Stomach smooth muscle (tissue), 2 donors: Measurements from ENCODE around the gene NAV2.

ENCODE experiments used
- H3K27ac ChIP-seq: one replicate; pipeline ENCODE4 v1.7.0; 2013; ENCODE audit warnings: mild to moderate bottlenecking, low read length, inconsistent platforms
- H3K27me3 ChIP-seq, 2 donors: one replicate each; pipeline ENCODE4 v1.7.0; 2013; ENCODE audit warnings: low read length in 2 of 2; ENCODE audit not compliant: insufficient read depth in 2 of 2, control insufficient read depth in 1 of 2
- H3K36me3 ChIP-seq, 2 donors: one replicate each; pipeline ENCODE4 v1.7.0; 2013; ENCODE audit warnings: low read length in 2 of 2; ENCODE audit not compliant: control insufficient read depth in 2 of 2, insufficient read depth in 2 of 2
- H3K4me1 ChIP-seq: one replicate; pipeline ENCODE4 v1.7.0; 2013; ENCODE audit warnings: low read length; ENCODE audit not compliant: control insufficient read depth, insufficient read depth
- H3K4me3 ChIP-seq, 2 donors: one replicate each; pipeline ENCODE4 v1.7.0; 2013; ENCODE audit warnings: low read length in 2 of 2
- H3K9ac ChIP-seq, 2 donors: one replicate each; pipeline ENCODE4 v1.7.0; 2013; ENCODE audit warnings: low read length in 2 of 2, mild to moderate bottlenecking in 1 of 2
- H3K9me3 ChIP-seq, 2 donors: one replicate each; pipeline ENCODE4 v1.7.0; 2013; ENCODE audit warnings: low read length in 2 of 2; ENCODE audit not compliant: control insufficient read depth in 2 of 2
- donor health status: healthy.
- donor health status: Pancreatic carcinoma.

Gene NAV2

DNA sequence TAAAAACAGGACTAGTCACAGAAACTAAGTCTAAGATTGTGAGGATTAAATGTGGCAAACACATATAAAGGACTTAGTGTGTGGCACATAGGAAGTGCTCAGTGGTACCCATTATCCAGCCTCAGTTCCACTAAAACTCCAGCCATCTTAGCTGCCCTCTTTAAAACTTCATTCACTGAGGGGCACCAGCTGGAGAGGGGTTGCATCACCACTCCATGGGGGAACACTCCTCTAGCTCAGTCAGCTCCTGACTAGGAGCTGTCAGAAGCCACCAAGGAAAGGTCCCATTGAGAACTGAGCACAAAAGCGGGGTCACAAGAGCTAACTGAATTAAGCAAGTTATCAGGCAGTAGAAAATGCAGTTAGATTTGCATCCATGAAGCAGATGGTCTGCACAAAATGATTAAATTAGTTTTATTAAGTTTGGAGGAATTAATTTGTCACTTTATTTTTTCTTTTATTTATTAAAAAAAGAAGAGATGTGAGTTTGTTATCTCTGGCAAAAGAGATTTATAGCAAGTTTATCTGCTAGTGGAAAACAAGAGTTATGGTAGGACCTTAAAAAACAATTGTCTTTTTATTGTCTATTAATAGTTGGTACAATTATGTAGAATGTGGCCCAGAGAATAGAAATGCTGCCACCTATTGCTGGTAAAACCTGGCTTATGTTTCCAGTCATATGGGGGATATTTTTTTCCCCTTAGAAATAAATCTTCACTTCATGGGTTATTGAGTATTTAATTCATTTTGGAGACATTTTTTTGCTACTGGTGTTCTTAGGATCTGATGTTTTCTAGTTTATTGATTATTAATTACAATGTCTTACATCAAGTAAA, 95.7 kb downstream of the NAV2 start:
- Histone ChIP-seq H3K36me3 (no peaks in the 10 kb centered on the region), H3K27me3 (no peaks in the 10 kb centered on the region), H3K4me3 (no peak overlapping the region), H3K9me3 (no peaks in the 10 kb centered on the region), H3K27ac (no peak overlapping the region), H3K9ac (no peak overlapping the region), H3K4me1 (peaks cover 38% of the 10 kb centered on the region)

DNA sequence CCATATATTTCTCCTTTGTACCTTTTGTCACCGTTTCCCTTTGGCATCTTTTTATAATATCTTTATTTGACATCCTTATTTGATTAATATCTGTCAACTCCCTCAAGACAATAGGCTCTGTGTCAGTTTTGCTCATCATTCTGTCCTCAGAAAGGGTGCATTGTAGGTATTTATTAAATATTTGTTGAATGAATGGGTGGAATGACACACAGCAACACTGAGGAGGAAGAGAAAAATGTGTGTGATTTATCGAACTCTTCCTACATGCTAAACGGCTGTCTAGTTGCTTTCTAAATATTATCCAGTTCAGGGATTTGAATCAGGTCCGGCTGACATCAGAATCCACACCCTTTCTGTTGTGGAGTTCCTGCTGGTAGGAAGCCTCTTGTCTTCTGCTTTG, 98.2 kb downstream of the NAV2 start:
- Histone ChIP-seq H3K9ac (no peak overlapping the region), H3K27me3 (no peaks in the 10 kb centered on the region), H3K9me3 (no peaks in the 10 kb centered on the region), H3K4me1 (peaks cover 42% of the 10 kb centered on the region), H3K27ac (no peak overlapping the region), H3K36me3 (no peaks in the 10 kb centered on the region), H3K4me3 (no peak overlapping the region)

DNA sequence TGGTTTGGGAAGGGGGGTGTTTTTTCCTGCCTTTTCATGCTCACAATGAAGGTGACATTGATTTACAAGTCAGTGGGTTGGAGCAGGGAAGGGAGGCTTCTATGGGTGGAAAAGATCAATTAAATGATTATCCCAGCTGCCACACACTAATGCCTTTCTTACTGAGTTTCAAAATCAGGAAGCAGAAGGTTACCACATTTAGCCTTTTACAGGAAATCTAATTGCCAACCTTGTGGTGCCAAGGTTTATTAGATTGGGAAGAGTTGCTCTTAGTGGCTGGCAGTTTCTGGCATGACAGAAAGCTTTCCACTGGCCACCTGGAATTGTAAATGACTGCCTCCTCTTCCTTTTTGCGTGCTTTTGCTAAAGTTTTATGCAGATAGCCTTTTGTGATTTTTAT, 98.7 kb downstream of the NAV2 start:
- Histone ChIP-seq H3K9me3 (no peaks in the 10 kb centered on the region), H3K27me3 (no peaks in the 10 kb centered on the region), H3K9ac (no peak overlapping the region), H3K36me3 (no peaks in the 10 kb centered on the region), H3K4me1 (peaks cover 47% of the 10 kb centered on the region), H3K27ac (no peak overlapping the region), H3K4me3 (no peak overlapping the region)

DNA sequence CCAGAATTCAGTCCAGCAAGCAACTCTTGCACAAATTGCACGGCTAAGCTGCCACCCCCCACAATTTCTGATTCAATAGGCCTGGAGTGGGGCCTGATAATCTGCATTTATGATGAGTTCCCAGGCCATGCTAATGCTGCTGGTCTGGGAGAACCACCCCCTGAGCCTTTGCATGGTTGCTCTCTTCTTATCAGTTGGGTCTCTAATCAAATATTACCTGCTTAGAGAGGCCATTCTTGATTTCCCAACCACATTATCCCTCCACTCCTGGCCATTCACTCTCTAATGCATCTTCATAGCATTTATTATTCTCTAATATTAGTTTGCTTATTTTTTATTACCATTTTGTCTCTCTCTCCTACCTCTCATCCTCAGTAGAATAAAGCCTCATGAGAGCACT, 99.5 kb downstream of the NAV2 start:
- no peaks in the 10 kb centered on the region for H3K9me3 ChIP-seq

DNA sequence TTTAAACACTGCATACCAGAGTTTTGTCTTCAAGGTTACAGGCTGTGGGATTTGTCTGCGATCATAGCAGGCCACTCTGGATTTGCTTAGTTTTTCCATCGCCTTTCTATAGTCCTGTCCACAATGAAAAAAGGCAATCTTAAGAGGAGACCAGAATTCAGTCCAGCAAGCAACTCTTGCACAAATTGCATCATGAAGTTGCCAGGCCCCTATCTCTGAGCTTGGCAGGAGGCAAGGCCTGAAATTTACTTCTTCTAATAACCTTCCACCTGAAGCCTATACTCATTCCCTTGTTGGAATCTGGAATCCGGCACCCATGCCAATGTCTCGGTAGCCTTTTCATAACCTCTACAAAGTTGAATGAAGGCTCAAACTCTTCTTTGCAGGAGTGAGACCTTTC, 100.1 kb downstream of the NAV2 start:
- H3K4me3 ChIP-seq, result no peak overlapping the region
- H3K4me1 ChIP-seq, result peaks cover 50% of the 10 kb centered on the region
- H3K27me3 ChIP-seq, result no peaks in the 10 kb centered on the region
- H3K9ac ChIP-seq, result no peak overlapping the region
- no peaks in the 10 kb centered on the region for H3K9me3 ChIP-seq
- H3K27ac ChIP-seq, result peak overlapping the region; percentile 41
- no peaks in the 10 kb centered on the region for H3K36me3 ChIP-seq

More for the DNA sequence above, 99.5 kb downstream of the NAV2 start:
- Histone ChIP-seq H3K36me3 (no peaks in the 10 kb centered on the region), H3K4me1 (peaks cover 47% of the 10 kb centered on the region), H3K9ac (no peak overlapping the region), H3K27ac (no peak overlapping the region), H3K27me3 (no peaks in the 10 kb centered on the region), H3K4me3 (no peak overlapping the region)

DNA sequence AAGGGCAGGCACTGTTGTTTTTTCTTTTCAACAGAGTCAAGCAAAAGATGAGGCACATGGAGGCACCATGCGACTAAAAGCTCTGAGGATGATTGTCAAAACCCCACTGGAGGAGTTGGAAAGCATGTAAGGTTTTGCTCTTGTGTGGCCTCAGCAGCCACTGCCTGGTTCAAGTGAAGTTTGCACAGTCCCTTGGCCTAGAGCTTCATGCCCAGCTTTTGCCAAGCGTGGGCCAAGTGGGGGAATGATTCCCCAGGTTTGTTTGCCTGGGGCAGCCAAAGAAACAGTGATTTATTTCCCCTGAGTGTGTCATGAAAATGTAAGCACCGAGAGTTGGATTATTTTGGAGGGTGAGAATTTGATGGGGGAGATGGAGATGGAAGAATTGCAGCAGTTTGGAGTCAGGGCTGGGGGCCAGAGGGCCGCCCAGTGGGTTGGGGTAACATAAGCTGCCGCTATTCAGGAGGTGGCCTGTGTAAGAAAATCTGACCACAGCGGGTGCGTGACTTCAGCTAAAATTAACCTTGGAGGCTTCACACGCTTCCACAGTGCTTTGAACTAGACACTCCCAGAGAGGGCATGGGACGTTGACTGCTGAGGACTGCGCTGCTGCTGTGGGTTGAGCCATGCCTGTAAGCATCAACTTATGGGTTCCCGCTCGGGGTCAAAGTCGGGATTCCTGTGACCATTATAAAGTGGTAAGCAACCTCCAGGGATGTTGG, 100.7 kb downstream of the NAV2 start:
- H3K9me3 ChIP-seq, result no peaks in the 10 kb centered on the region
- no peaks in the 10 kb centered on the region for H3K27me3 ChIP-seq
- H3K27ac ChIP-seq, result peak overlapping the region; percentile 41
- H3K9ac ChIP-seq, result no peak overlapping the region
- no peak overlapping the region for H3K4me3 ChIP-seq
- H3K4me1 ChIP-seq, result peaks cover 45% of the 10 kb centered on the region
- H3K36me3 ChIP-seq, result no peaks in the 10 kb centered on the region

DNA sequence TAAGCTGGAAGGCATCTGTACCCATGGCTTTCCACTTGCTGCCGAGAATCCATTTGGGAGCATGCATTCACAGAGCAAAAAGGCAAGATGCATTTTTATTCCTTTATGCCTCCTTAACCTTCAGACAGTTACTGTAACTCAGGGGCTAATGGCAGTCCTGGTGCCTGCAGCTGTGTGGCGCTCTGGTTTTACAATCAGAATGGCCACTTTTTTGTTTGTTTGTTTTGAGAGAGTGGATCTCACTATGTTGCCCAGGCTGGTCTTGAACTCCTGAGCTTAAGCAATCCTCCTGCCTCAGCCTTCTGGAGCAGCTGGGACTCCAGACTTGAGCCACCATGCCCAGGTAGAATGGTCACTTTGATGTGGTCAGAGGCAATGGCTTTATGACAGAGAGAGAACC, 101.8 kb downstream of the NAV2 start:
- Histone ChIP-seq H3K9ac (no peak overlapping the region), H3K36me3 (no peaks in the 10 kb centered on the region), H3K27ac (peak overlapping the region; percentile 24), H3K4me1 (peaks cover 45% of the 10 kb centered on the region), H3K27me3 (no peaks in the 10 kb centered on the region), H3K9me3 (no peaks in the 10 kb centered on the region), H3K4me3 (no peak overlapping the region)

DNA sequence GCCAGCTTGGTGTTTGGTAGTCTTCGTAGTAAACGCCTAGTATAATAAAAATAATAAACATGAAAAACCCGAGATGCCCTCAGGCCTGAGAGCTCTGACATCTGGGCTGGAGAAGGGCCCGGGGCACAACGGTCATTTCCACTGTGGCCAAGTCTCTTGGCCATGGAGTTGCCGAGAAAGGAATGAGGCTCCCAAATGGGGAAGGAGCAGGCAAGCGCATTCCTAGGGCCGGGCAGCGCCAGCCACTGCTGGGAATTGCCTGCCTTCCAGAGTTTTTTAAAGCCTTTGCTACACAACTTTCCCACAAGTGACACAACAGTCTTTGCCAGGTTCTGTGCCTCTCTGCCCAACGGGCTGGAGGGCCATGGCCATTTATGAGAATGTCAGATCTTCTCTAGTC, 103.4 kb downstream of the NAV2 start:
- H3K36me3 ChIP-seq, result peaks cover 0 to 3% of the 10 kb centered on the region in 2 donors
- peak overlapping the region in 1 of 2 donors; percentile 15 for H3K4me3 ChIP-seq
- H3K4me1 ChIP-seq, result peaks cover 50% of the 10 kb centered on the region
- no peaks in the 10 kb centered on the region for H3K27me3 ChIP-seq
- no peaks in the 10 kb centered on the region for H3K9me3 ChIP-seq
- no peak overlapping the region for H3K27ac ChIP-seq
- H3K9ac ChIP-seq, result no peak overlapping the region

DNA sequence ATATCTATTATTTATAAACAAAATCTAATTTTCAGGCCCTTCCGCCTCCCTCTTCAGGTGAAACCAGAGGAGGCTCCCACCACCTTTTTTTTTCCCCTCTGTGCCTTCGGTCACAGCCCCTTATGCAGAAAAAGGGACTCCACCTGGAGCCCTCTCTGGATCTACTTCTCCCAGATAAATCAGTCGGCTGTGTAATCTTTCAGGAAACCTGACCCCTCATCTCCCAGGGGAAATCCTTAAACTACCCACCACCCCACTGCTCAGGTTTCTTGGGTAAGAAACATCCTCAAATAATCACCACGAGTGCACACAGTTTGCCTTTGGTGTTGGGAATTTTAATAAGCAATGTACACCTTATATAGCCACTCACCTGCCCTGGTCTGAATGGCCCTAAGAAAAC, 104.2 kb downstream of the NAV2 start:
- Histone ChIP-seq H3K4me3 (no peak overlapping the region), H3K9me3 (no peaks in the 10 kb centered on the region), H3K4me1 (peaks cover 42% of the 10 kb centered on the region), H3K27ac (no peak overlapping the region), H3K9ac (no peak overlapping the region), H3K27me3 (no peaks in the 10 kb centered on the region), H3K36me3 (peaks cover 0 to 3% of the 10 kb centered on the region in 2 donors)

DNA sequence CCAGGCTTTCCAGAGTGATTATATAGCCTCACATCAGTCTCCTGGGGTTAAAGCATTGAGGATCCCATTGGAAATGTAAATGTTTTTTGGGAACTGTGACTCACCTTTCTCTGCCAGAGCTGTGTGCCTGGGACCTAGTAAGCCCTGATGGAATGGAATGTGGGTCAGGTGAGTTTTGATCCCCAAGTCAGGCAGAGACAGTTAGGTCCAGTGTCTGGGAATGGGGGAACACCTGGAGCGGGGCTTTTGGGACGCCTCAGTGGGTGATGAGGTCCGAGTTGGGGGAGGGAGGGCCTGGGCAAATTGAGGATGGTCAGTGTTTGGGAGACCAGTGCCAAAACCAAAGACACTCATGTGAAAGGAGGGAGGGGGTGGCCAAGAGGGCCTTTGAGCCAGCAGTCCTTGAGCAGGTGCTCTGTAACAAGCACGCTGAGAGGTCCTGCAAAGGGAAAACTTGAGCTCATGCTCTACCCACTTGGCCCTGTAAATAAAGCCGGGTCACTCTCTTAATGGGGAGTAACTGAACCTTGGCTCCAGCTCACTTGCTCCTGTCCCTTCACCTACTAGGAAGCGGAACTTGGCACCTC, 104.7 kb downstream of the NAV2 start:
- Histone ChIP-seq H3K9me3 (no peaks in the 10 kb centered on the region), H3K36me3 (peaks cover 0 to 3% of the 10 kb centered on the region in 2 donors), H3K4me3 (no peak overlapping the region), H3K27me3 (no peaks in the 10 kb centered on the region), H3K4me1 (peaks cover 39% of the 10 kb centered on the region), H3K9ac (no peak overlapping the region), H3K27ac (no peak overlapping the region)
